Right ventricle myocardium superior (tissue), 1 donor: ENCODE data around the gene MTARC2. TPM values are rescaled to one million over a fixed set of nuclear protein-coding genes. Genes with fewer than 3 reads are reported as not detected.
"Not testable (repeated sequence)": the region's sequence is repeated elsewhere in the genome, so short reads cannot be mapped to it uniquely, and the experiment has no call there.

Experiments
- ATAC-seq: fragments of 200-7000 bp; cut with Tn5 transposase; one replicate; pipeline ENCODE4 v1.9.1; 2020; ENCODE audit warnings: mild to moderate bottlenecking; ENCODE audit not compliant: poor library complexity
- DNase-seq: peaks from one replicate; pipeline ENCODE4 v3.0.0-alpha.2; 2020
- intact Hi-C: fragments of 100-400 bp; cut with DNase I; formaldehyde crosslinking; loops from one replicate; pipeline ENCODE4 v1.11.2; 2022
- total RNA-seq: library from RNA; stranded (reverse); fragmentation: NEBNext Ultra II Directional; extraction: Animal tissue kit (Norgen Biotek cat#: 25700); gene quantifications from one replicate; pipeline ENCODE4 v1.2.1, GENCODE V29; 2021
- donor health status: DM: no; HTN: yes; CAD: no; lungs with severe emphysema.

Gene MTARC2
- total RNA-seq, 1 donor from 2014 or later = 23.2 TPM

DNA sequence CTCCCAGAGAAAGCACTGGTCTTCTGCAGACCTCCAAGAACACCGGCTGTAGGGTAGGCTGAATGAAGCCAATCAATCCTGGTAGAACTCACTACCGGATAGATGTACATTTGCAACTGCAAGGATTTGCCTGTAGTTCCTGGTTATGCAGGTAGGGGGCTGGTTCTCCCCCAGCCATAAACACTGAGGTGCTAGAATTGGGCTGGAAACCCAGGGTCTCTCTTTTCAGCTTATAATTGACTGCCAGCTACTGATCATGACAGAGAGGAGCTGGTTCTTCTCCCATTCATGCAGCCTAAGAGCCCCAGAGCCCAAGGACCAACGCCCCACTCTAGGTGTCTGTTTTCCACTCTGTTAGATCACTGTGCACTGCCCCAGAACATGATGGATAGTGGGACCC is 21.5 kb upstream of the MTARC2 start:
- no peak for DNase-seq
- intact Hi-C loops = no loop called here
- ATAC-seq = no peak

DNA sequence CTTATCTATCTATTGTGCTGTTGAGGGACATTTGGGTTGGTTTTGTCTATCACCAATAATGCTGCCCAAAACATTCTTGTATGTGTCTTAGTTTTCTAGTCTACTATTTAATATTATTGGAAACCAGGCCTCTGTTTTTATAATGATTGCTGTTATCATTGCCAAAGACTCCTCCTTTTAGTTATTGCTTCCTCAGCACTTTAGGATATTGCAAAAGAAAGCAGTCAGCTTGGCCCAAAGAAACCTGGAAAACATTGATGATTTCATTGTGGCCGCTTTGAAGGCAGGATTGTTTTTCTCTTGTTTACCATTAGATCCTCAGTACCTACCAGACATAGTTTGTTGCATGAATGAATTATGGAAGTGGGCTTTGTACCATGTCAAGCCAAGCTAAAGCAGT is 20.6 kb upstream of the MTARC2 start:
- intact Hi-C loops = no loop called here
- DNase-seq = no peak
- ATAC-seq = no peak

DNA sequence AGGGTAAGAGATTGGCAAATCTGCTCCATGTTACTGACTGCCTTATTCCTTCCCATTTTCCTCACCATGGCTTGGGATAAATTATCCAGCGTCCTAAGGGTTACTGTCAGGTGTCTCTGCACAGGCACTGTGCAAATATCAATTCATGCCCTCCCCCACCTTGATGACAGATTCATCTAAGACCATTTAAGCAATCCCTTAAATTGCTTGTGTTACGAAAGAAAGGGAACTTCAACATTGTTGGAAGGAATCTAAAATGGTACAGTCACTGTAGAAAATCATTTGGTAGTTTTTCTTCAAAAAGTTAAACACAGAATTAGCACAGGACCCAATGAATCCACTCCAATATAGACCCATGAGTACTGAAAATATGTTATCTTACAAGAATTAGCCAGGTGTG is 17.6 kb upstream of the MTARC2 start:
- intact Hi-C loops = no loop called here
- ATAC-seq (no peak), DNase-seq (no peak)

GRCh38 chr1:220732137-220732536 is 16.0 kb upstream of the MTARC2 start:
- DNase-seq (no peak), ATAC-seq (no peak)
- intact Hi-C loops = loop anchor here (2.0 kb wide), 1 partner anchor 41 kb away; the partner anchor contains the start of gene C1orf115

DNA sequence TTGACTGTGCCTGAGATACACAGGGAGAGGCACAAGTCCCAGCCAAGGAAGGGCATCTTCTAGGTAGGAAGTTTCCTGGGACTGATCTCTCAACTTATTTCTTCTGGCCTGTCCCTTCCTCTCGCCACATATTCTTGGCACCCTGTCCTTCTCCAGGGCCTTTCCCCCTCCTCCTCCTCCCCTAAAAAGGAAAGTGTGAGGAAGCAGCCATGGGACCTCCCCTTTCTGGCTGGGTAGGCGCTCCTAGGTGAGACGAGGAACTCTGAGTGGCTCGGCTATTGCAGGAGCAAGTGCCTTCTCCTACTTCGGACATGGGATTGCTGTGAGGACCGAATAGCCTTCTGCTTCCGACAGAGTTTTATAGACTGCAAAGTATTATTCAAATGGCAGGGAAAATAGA is 15.5 kb upstream of the MTARC2 start:
- ATAC-seq (peak; percentile 82), DNase-seq (no peak)
- intact Hi-C loops = loop anchor here (2.0 kb wide), 1 partner anchor 42 kb away; the partner anchor contains the start of gene C1orf115

DNA sequence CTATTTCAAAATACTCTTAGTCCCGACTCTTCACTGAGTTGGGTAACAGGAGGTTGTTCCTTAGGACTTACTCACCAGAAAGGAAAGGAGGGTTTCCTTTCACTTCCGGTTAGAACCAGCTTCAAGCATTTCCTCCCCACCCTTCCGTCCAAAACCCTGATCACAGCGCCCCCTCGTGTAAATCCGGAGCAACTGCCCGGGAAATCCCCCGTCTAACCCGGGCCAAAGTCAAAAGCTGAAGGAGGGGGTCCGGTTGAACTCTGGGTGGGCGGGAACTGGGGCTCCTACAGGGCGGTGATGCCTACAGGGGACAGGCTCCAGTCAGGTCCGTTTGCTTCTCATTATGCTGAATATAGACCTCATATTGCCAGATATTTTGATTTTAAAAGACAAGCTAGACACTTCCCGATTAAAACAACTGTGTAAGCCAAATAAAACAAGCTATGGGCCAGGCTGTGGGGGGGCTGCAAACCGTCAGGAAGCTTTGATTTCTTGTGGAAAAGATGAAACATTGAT is 15.0 kb upstream of the MTARC2 start:
- intact Hi-C loops = loop anchor here (2.0 kb wide), 1 partner anchor 42 kb away; the partner anchor contains the start of gene C1orf115
- ATAC-seq (peak; percentile 97), DNase-seq (peak; percentile 77)

DNA sequence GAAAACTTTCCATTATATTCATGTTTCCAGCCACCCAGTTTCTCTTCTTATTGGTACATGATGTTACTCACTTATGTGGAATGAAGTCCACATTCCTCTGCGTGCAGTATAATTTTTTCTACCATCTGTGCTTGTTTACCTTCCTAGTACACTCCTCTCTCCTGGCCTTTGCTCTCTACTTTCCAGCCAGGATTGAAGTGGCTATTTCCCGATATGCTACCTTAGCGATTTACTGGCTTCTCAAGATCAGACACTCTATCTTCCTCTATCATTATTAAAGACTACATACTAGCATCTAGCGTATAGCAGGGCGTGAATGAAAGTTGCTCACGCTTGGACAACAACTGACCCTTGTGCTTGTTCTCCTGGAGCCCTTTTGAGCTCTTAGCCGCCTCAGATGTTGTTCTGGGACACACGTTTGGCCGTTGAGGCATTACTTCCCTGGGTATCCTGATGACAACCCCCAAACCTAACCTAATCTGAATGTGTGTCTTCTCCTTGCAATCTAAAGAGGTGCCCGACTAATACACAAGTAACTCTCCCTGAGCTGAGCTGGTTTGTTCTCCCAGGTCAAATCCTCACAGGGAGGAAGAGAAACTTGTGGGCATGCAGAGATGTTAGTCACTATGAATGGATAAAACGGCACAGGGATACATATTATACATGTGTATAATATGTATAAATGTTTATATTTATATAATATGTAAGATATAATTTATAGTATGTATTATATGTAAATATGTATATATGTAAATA is 13.4 kb upstream of the MTARC2 start:
- ATAC-seq (no peak), DNase-seq (no peak)
- intact Hi-C loops = no loop called here

DNA sequence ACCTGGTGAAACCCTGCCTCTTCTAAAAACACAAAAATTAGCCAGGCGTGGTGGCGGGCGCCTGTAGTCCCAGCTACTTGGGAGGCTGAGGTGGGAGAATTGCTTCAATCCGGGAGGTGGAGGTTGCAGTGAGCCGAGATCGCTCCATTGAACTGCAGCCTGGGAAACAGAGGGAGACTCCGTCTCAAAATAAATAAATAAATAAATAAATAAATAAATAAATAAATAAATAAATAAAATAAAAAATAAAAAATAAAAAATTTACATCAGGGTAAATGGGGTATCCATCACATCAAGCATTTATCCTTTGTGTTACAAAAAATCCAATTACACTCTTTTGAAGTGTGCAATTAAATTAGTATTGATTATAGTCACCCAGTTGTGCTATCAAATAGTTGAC is 11.8 kb upstream of the MTARC2 start:
- DNase-seq, intact Hi-C loops: not testable (repeated sequence)

DNA sequence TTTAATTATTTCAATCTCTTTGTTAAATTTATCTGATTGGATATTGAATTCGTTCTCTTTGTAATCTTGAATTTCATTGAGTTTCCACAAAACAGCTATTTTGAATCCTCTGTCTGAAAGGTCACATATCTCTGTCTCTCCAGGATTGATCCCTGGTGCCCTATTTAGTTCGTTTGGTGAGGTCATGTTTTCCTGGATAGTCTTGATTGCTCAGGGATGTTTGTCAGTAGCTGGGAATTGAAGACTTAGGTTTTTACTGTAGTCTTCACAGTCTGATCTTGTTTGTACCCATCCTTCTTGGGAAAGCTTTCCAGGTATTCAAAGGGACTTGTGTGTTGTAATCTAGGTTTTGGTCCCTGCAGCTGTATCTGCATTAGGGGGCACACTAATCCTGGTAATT is 6.8 kb upstream of the MTARC2 start:
- DNase-seq (no peak), ATAC-seq (no peak)
- intact Hi-C loops = no loop called here

More for the DNA sequence above, 11.8 kb upstream of the MTARC2 start:
- not testable (repeated sequence) for ATAC-seq

DNA sequence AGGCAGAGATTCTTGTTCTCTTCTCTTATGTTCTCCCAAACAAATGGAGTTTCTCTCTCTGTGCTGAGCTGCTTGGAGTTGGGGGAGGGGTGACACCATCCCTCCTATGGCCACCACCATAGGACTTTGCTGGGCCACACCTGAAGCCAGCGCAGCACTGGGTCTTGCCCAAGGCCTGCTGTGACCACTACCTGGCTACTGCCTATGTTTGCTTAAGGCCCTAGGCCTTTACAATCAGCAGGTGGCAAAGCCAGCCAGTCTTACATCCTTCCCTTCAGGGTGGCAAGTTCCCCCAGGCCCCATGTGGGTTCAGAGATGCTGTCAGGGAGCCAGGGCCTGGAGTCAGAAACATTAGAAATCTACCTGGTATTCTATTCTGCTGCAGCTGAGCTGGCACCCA is 6.3 kb upstream of the MTARC2 start:
- ATAC-seq (no peak), DNase-seq (no peak)
- intact Hi-C loops = no loop called here

DNA sequence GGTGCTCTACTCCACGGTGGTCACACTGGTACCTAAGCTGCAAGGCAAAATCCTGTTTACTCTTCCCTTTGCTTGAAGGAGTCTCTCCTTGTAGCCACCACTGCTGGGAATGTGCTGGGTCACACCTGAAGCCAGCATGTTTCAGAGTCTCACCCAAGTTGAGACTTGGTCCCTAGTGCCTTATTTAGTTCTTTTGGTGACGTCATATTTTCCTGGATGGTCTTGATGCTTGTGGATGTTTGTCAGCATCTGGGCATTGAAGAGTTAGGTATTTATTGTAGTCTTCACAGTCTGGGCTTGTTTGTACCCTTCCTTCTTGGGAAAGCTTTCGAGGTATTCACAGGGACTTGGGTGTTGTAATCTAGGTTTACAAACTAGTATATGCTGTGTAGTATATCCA is 5.6 kb upstream of the MTARC2 start:
- no peak for ATAC-seq
- intact Hi-C loops = no loop called here
- DNase-seq = no peak

DNA sequence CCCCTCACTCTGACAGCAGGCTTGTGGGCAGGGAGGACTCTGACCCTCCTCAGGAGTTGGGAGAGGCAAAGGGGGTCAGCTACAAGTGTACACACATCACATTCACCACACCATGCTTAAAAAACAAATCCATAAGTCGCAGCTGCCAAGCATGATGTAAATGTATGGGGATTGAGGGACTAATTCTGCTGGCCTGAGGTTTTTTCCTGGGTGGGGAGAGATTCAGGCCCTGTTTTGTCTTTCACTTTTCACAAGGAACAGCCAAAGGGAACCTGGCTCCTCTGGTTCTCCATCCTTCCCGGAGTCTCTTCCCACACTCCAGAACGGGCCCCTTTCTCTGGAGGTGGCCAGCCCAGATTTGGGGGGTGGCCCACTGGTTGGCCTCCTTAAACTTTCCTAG is 1.3 kb upstream of the MTARC2 start:
- intact Hi-C loops = no loop called here
- no peak for ATAC-seq
- no peak for DNase-seq

DNA sequence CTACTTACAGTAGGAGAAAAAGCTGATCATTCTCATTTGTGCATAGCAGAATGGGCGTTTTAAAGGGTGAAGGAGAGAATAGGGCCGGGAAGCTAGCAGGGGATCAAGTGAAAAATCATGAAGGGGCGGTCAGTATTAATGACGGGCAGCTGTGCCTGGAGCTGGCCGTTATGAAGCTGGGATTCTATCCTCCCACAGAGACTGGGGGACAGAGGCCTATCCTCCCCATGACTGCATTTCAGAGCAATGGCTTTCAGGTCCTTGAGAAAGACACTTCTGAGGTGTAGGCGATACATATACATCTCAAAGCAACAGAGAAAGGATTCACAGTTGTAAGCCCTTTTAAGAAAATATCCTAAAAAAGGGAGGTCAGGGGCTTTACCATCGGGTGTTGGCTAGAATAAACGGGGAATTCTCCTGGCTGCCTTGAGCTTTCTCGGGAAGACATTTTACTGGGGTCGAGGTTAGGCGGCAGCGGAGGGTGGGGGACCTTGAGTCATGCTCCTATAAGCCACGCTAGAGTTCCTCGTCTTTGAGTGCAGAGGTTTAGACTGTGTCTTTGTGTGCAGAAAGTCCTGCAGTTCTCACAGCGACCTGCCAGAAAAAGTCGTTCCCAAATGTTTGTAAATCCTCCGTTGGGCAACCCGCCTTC is 559 bp upstream of the MTARC2 start:
- ATAC-seq = peak; percentile 25
- intact Hi-C loops = no loop called here
- no peak for DNase-seq

- ATAC-seq (no peak), DNase-seq (no peak)
- intact Hi-C loops = no loop called here
Observed at GRCh38 chr1:220748936-220749335, 814 bp downstream of the MTARC2 start.

DNA sequence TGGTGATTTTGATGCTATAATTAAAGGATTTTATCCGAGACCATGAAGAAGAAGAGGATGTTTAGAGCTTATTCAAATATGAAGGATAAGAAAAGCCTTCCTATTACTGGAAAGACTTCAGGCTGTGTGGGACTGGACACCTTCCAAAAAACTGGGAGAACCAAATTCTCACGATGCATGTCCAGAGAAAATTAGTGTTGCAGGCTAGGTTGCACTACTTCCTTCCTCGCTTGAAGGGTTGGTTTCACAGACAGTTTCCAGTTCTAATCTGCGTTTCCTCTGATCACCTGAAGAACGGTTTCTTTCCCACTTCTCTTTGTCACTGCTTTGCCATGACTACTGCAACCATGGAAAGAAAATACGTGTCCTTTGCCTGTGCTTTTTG is 2.0 kb downstream of the MTARC2 start:
- no peak for DNase-seq
- no peak for ATAC-seq
- intact Hi-C loops = no loop called here

DNA sequence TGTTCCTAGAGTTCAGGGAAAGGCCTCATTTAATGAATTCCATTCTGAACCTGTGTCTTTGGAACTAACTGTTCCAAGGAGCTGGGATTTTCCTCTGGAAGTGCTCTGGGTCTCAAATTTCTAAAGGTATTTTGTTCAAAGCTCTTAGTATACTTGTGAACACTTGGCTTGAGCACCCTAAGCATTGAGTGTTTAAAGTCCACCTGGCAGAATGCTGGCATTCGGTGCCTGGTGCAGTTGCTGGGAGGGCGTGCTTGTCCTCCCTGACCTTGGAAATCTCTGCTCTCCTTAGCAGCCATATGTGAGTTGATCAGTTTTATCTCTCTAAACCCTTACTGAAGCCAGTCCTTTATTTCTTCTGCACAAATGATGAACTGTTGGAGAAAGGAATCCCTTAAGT is 3.0 kb downstream of the MTARC2 start:
- ATAC-seq = no peak
- no peak for DNase-seq
- intact Hi-C loops = no loop called here

- intact Hi-C loops = no loop called here
- DNase-seq (no peak), ATAC-seq (no peak)
Observed at GRCh38 chr1:220754212-220754917, 6.2 kb downstream of the MTARC2 start.

- ATAC-seq (no peak), DNase-seq (no peak)
- intact Hi-C loops = no loop called here
Observed at GRCh38 chr1:220754918-220755295, 6.8 kb downstream of the MTARC2 start.

DNA sequence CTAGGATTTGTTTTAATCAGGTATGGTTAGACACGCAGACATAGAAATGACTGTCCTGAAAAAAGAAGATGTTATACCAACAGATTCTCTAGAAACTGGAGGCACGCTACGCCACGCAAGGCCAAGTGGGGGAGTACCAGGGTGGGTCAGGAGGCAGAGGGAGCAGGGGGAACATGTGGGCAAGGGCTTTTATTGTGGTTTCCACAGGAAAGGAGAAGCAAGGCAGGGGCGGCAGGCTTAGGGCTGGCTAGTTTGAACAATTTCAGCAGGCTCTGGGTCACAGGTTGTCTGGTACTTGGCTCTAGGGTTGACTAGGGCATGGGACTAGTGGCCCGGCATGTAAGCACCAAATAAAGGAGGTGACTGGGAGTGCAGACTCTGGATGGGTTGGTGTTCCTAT is 7.2 kb downstream of the MTARC2 start:
- ATAC-seq (no peak), DNase-seq (no peak)
- intact Hi-C loops = no loop called here

DNA sequence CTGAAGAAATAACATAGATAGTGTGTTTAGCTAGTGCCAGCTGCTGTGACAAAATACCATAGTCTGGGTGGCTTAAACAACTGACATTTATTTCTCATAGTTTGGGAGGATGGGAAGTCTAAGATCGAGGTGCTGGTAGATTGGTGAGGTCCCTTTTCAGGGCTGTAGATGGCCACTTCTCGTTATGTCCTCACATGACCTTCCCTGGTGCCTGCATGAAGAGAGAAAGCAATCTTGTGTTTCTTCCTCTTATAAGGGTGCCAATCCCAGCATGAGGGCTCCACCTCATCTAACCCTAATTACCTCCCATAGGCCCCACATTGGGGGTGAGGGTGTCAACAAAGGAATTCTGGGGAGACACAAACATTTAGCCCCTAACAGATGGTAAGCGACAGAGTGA is 9.3 kb downstream of the MTARC2 start:
- intact Hi-C loops = no loop called here
- no peak for ATAC-seq
- DNase-seq = no peak
